Subcutaneous abdominal adipose tissue (tissue), 5 donors: ENCODE results near the gene DSG3.

Source experiments
- H3K27ac ChIP-seq: one replicate; pipeline ENCODE4 v1.7.0; 2013; ENCODE audit warnings: low read depth, mild to moderate bottlenecking, inconsistent platforms, low read length, moderate library complexity
- H3K27me3 ChIP-seq, 5 donors: one replicate each; pipeline ENCODE4 v1.7.0; 2013; ENCODE audit warnings: low read length in 5 of 5, inconsistent platforms in 1 of 5; ENCODE audit not compliant: control insufficient read depth in 5 of 5, insufficient read depth in 4 of 5
- H3K36me3 ChIP-seq, 5 donors: one replicate each; pipeline ENCODE4 v1.7.0; 2013; ENCODE audit warnings: low read length in 5 of 5; ENCODE audit not compliant: control insufficient read depth in 5 of 5, insufficient read depth in 5 of 5
- H3K4me1 ChIP-seq, 5 donors: one replicate each; pipeline ENCODE4 v1.7.0; 2013; ENCODE audit warnings: low read length in 5 of 5, mild to moderate bottlenecking in 3 of 5, moderate library complexity in 1 of 5; ENCODE audit not compliant: control insufficient read depth in 5 of 5, insufficient read depth in 5 of 5
- H3K4me3 ChIP-seq, 5 donors: one replicate each; pipeline ENCODE4 v1.7.0; 2013; ENCODE audit warnings: low read length in 5 of 5, low read depth in 1 of 5
- H3K9ac ChIP-seq, 5 donors: one replicate each; pipeline ENCODE4 v1.7.0; 2013; ENCODE audit warnings: low read length in 5 of 5, mild to moderate bottlenecking in 4 of 5, moderate library complexity in 3 of 5
- H3K9me3 ChIP-seq, 5 donors: one replicate each; pipeline ENCODE4 v1.7.0; 2013; ENCODE audit warnings: low read length in 5 of 5; ENCODE audit not compliant: control insufficient read depth in 5 of 5
- donor health status: healthy.
- donor health status: healthy.
- donor health status: healthy.
- donor health status: healthy.
- donor health status: healthy.

The DSG3 gene

GRCh38 chr18:31413137-31413536, 34.4 kb upstream of the DSG3 start:
- Histone ChIP-seq H3K27ac (no peak overlapping the region), H3K4me1 (no peaks in the 10 kb centered on the region), H3K4me3 (no peak overlapping the region), H3K36me3 (no peaks in the 10 kb centered on the region), H3K27me3 (peaks cover 0 to 2% (median 0%) of the 10 kb centered on the region in 5 donors), H3K9ac (no peak overlapping the region), H3K9me3 (peaks cover 0 to 8% (median 3%) of the 10 kb centered on the region in 5 donors)

GRCh38 chr18:31417850-31418249, 29.7 kb upstream of the DSG3 start:
- peaks cover 0 to 4% (median 2%) of the 10 kb centered on the region in 5 donors for H3K9me3 ChIP-seq

DNA sequence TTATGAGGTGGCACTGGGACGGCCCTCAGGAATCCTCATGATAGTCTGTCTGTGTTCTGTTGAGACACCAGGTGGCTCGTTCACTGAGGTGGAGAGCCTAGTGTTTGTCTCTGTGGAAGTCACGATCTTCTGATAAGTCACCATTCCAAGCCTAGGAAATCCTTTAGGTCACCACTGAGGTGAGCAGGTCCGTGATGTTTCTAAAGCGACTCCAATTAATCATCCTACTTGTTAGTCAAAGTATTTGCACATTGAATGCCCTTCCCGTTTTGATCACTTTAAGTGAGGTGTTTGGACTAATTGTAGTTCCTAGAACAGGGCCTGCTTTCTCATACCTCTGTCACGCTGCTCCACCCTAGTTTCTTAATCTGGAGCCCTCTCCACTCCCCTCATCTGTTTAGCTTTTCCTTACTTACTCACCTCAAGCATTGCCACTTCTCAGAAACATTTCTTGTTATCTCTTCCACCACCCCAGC, 28.0 kb upstream of the DSG3 start:
- Histone ChIP-seq H3K36me3 (no peaks in the 10 kb centered on the region), H3K9me3 (peaks cover 0 to 4% (median 2%) of the 10 kb centered on the region in 5 donors), H3K4me3 (no peak overlapping the region), H3K27ac (no peak overlapping the region), H3K27me3 (no peaks in the 10 kb centered on the region), H3K9ac (no peak overlapping the region), H3K4me1 (no peaks in the 10 kb centered on the region)

More at GRCh38 chr18:31417850-31418249, 29.7 kb upstream of the DSG3 start:
- Histone ChIP-seq H3K36me3 (no peaks in the 10 kb centered on the region), H3K4me3 (no peak overlapping the region), H3K4me1 (no peaks in the 10 kb centered on the region), H3K27ac (no peak overlapping the region), H3K9ac (no peak overlapping the region), H3K27me3 (no peaks in the 10 kb centered on the region)

GRCh38 chr18:31420032-31420431, 27.5 kb upstream of the DSG3 start:
- Histone ChIP-seq H3K9ac (no peak overlapping the region), H3K27ac (no peak overlapping the region), H3K27me3 (no peaks in the 10 kb centered on the region), H3K9me3 (peaks cover 0 to 4% (median 2%) of the 10 kb centered on the region in 5 donors), H3K4me1 (no peaks in the 10 kb centered on the region), H3K36me3 (no peaks in the 10 kb centered on the region), H3K4me3 (no peak overlapping the region)

GRCh38 chr18:31420524-31420923, 27.0 kb upstream of the DSG3 start:
- no peaks in the 10 kb centered on the region for H3K36me3 ChIP-seq
- H3K9ac ChIP-seq, result no peak overlapping the region
- H3K9me3 ChIP-seq, result peaks cover 0 to 3% (median 2%) of the 10 kb centered on the region in 5 donors
- H3K27ac ChIP-seq, result no peak overlapping the region
- no peak overlapping the region for H3K4me3 ChIP-seq
- no peaks in the 10 kb centered on the region for H3K4me1 ChIP-seq
- no peaks in the 10 kb centered on the region for H3K27me3 ChIP-seq

GRCh38 chr18:31424383-31424988, 23.1 kb upstream of the DSG3 start:
- Histone ChIP-seq H3K27ac (no peak overlapping the region), H3K27me3 (peaks cover 0 to 2% (median 0%) of the 10 kb centered on the region in 5 donors), H3K4me3 (no peak overlapping the region)

DNA sequence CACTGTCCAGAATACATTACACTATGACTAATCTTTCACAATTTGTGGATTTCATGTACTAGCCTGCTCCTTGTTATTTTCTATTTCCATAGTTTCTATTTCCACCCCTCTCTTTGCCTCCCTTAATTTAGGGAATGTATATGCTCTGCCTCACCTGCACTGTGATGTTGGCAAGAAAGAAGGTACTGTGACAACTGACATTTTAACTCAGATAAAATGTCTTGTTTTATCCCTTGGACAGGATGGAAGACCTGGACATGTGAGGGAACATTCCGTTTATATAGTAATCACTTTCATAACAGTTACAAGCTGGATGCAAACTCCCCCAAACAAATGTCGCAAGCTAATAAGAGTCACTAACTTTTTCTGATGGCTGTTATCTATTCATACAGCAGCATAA, 21.5 kb upstream of the DSG3 start:
- peaks cover 0 to 5% (median 0%) of the 10 kb centered on the region in 5 donors for H3K4me1 ChIP-seq
- no peak overlapping the region for H3K9ac ChIP-seq
- H3K36me3 ChIP-seq, result no peaks in the 10 kb centered on the region
- peaks cover 0 to 2% (median 0%) of the 10 kb centered on the region in 5 donors for H3K27me3 ChIP-seq
- no peak overlapping the region for H3K4me3 ChIP-seq
- H3K9me3 ChIP-seq, result peaks cover 0 to 2% (median 0%) of the 10 kb centered on the region in 5 donors
- H3K27ac ChIP-seq, result no peak overlapping the region

More at GRCh38 chr18:31424383-31424988, 23.1 kb upstream of the DSG3 start:
- Histone ChIP-seq H3K36me3 (no peaks in the 10 kb centered on the region), H3K4me1 (no peaks in the 10 kb centered on the region), H3K9ac (no peak overlapping the region), H3K9me3 (peaks cover 0 to 2% (median 0%) of the 10 kb centered on the region in 5 donors)

DNA sequence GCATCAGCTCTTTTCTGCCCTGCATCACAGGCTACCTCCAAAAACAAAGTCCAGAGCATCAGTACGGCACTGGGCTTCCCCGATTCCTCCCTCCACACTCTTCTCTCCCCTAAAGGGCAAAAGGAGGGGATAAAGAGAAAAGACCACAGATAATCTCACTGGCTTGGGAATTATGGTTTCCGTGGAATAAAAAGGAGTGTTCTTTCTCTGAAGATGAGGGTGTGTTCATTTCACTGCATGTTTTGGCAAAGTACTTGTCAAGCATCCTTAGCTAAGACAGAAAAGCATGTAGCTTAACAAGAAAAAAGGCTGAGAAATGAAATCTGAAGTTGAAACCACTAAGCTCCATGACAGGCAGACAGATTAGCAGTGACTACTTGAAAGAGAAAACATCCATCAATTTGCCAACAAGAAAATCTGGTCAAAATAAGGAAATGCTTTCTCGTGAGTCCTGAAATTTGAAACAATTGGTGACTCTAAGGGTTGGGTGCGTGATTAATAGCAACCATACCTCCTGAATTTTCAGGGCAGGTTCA, 20.6 kb upstream of the DSG3 start:
- H3K4me1 ChIP-seq, result peaks cover 0 to 5% (median 0%) of the 10 kb centered on the region in 5 donors
- peaks cover 0 to 2% (median 0%) of the 10 kb centered on the region in 5 donors for H3K9me3 ChIP-seq
- no peak overlapping the region for H3K9ac ChIP-seq
- no peaks in the 10 kb centered on the region for H3K36me3 ChIP-seq
- H3K27me3 ChIP-seq, result peaks cover 0 to 2% (median 0%) of the 10 kb centered on the region in 5 donors
- no peak overlapping the region for H3K4me3 ChIP-seq
- no peak overlapping the region for H3K27ac ChIP-seq

DNA sequence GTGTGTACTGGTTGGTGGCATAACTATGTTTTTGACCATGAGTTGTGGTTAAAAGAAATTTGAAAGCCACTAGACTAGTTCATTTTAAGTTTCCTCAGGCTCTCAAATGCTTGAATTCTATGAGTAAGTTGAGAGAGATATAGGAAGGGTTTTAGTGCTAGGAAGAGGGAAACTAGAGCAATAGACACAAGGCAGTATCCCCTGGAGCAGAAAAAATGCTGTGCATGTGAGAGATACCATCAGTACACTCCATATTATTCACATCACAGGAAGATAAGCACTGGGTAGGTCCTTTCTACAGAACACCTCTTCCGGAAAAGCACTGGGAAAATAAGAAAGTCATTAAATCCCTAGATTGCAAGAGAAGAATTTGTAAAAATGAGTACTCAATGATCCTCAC, 19.3 kb upstream of the DSG3 start:
- H3K27ac ChIP-seq, result no peak overlapping the region
- peaks cover 0 to 2% (median 0%) of the 10 kb centered on the region in 5 donors for H3K27me3 ChIP-seq
- no peaks in the 10 kb centered on the region for H3K36me3 ChIP-seq

DNA sequence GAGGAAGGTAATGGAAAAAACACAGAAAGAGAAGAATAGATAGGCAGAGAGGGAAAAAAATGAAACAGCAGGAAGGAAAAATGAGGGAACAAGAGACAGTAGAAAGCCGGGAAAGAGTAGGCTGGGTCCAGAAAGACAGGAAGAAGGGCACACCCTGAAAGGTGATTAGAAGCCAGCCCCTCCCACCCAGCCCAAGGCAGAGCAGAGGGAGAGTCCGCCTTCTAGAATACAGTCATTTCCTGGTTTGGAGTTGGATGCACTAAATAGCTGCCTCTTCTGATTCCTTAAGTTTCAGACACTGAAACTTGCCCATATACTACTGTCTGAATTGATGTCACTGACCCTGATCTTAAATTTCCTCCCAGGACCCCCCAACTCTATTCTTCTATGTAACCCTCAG, 17.9 kb upstream of the DSG3 start:
- Histone ChIP-seq H3K36me3 (no peaks in the 10 kb centered on the region), H3K27ac (no peak overlapping the region), H3K4me1 (peaks cover 0 to 5% (median 0%) of the 10 kb centered on the region in 5 donors)

More for the DNA sequence above, 19.3 kb upstream of the DSG3 start:
- Histone ChIP-seq H3K4me1 (peaks cover 0 to 5% (median 0%) of the 10 kb centered on the region in 5 donors), H3K9me3 (peaks cover 0 to 2% (median 0%) of the 10 kb centered on the region in 5 donors), H3K9ac (no peak overlapping the region), H3K4me3 (no peak overlapping the region)

More for the DNA sequence above, 17.9 kb upstream of the DSG3 start:
- peaks cover 0 to 2% (median 0%) of the 10 kb centered on the region in 5 donors for H3K9me3 ChIP-seq
- H3K4me3 ChIP-seq, result no peak overlapping the region
- peaks cover 0 to 2% (median 0%) of the 10 kb centered on the region in 5 donors for H3K27me3 ChIP-seq
- H3K9ac ChIP-seq, result no peak overlapping the region
